Parathyroid adenoma (tissue), 2 donors: Measurements from ENCODE around the gene ODC1.

ENCODE experiments used
- H2AFZ ChIP-seq: fragments of 300-600 bp; sonication (generic); one replicate; pipeline ENCODE4 v1.7.0; 2017; ENCODE audit warnings: antibody characterized with exemption, mild to moderate bottlenecking
- H3K27ac ChIP-seq: fragments of 300-600 bp; sonication (generic); one replicate; pipeline ENCODE4 v1.7.0; 2017
- H3K27me3 ChIP-seq: fragments of 300-600 bp; sonication (generic); one replicate; pipeline ENCODE4 v1.7.0; 2017; ENCODE audit warnings: low read length; ENCODE audit not compliant: control insufficient read depth, insufficient read depth
- H3K36me3 ChIP-seq: fragments of 300-600 bp; sonication (generic); one replicate; pipeline ENCODE4 v1.7.0; 2017; ENCODE audit warnings: low read length; ENCODE audit not compliant: control insufficient read depth, insufficient read depth
- H3K4me1 ChIP-seq: fragments of 300-600 bp; sonication (generic); one replicate; pipeline ENCODE4 v1.7.0; 2017; ENCODE audit warnings: control low read depth
- H3K4me2 ChIP-seq: fragments of 300-600 bp; sonication (generic); one replicate; pipeline ENCODE4 v1.7.0; 2017; ENCODE audit warnings: low read length
- H3K4me3 ChIP-seq: fragments of 300-600 bp; sonication (generic); one replicate; pipeline ENCODE4 v1.7.0; 2017; ENCODE audit warnings: low read depth, low read length
- H3K79me2 ChIP-seq: fragments of 300-600 bp; sonication (generic); one replicate; pipeline ENCODE4 v1.7.0; 2017; ENCODE audit warnings: control low read depth
- H3K9ac ChIP-seq: fragments of 300-600 bp; sonication (generic); one replicate; pipeline ENCODE4 v1.7.0; 2017; ENCODE audit warnings: mild to moderate bottlenecking
- H3K9me3 ChIP-seq: fragments of 300-600 bp; sonication (generic); one replicate; pipeline ENCODE4 v1.7.0; 2017; ENCODE audit warnings: low read length; ENCODE audit not compliant: control insufficient read depth
- TF ChIP-seq, protein P1 (sequence below): fragments of 300-600 bp; sonication (generic); IDR thresholded peaks from one replicate; pipeline ENCODE4 v1.7.0; 2017; ENCODE audit warnings: antibody characterized with exemption, mild to moderate bottlenecking
- donor health status: primary hyperparathyroidism.

The ODC1 gene

DNA sequence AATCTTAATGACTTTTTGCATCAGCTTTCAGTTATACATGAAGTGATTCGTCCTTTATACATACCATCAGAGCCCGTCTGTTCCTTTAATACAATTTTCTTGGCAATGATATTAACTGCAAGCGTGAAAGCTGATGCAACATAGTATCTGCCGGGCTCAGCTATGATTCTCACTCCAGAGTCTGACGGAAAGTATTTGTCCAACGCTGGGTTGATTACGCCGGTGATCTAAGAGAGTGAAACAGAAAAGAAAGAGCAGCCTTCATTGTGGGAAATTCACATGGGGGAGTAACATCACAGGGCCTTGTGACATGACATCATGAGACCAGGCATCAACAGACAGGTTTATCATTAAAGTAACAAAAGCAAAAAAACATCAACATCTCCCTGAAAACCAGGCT lies 6.2 kb downstream of the ODC1 start:
- TF ChIP-seq, protein P1, sequence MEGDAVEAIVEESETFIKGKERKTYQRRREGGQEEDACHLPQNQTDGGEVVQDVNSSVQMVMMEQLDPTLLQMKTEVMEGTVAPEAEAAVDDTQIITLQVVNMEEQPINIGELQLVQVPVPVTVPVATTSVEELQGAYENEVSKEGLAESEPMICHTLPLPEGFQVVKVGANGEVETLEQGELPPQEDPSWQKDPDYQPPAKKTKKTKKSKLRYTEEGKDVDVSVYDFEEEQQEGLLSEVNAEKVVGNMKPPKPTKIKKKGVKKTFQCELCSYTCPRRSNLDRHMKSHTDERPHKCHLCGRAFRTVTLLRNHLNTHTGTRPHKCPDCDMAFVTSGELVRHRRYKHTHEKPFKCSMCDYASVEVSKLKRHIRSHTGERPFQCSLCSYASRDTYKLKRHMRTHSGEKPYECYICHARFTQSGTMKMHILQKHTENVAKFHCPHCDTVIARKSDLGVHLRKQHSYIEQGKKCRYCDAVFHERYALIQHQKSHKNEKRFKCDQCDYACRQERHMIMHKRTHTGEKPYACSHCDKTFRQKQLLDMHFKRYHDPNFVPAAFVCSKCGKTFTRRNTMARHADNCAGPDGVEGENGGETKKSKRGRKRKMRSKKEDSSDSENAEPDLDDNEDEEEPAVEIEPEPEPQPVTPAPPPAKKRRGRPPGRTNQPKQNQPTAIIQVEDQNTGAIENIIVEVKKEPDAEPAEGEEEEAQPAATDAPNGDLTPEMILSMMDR = no peak
- no peak overlapping the region for H3K9ac ChIP-seq
- no peak overlapping the region for H3K27ac ChIP-seq
- no peaks in the 10 kb centered on the region for H3K27me3 ChIP-seq
- H3K79me2 ChIP-seq = no peaks in the 10 kb centered on the region
- H3K4me1 ChIP-seq = peaks cover 17% of the 10 kb centered on the region
- no peaks in the 10 kb centered on the region for H3K36me3 ChIP-seq
- H3K4me3 ChIP-seq = no peak overlapping the region
- H3K4me2 ChIP-seq = no peak overlapping the region
- no peaks in the 10 kb centered on the region for H3K9me3 ChIP-seq
- no peak overlapping the region for H2AFZ ChIP-seq

DNA sequence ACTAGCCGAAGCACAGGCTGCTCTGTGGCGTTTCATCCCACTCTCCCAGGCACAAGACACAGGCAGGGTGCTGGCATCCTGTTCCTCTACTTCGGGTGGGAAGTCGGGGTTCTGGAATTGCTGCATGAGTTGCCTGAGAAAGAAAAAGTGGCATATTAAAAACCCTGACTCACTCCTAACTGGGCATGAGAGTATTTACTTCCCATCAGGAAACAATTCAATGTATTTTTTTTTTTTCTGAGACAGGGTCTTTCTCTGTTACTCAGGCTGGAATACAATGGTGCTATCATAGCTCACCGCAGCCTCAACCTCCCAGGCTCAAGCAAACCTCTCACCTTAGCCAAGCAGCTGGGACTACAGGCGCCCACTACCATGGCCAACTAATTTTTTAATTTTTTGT lies 7.4 kb downstream of the ODC1 start:
- no peak overlapping the region for H2AFZ ChIP-seq
- H3K4me3 ChIP-seq = no peak overlapping the region
- H3K36me3 ChIP-seq = no peaks in the 10 kb centered on the region

DNA sequence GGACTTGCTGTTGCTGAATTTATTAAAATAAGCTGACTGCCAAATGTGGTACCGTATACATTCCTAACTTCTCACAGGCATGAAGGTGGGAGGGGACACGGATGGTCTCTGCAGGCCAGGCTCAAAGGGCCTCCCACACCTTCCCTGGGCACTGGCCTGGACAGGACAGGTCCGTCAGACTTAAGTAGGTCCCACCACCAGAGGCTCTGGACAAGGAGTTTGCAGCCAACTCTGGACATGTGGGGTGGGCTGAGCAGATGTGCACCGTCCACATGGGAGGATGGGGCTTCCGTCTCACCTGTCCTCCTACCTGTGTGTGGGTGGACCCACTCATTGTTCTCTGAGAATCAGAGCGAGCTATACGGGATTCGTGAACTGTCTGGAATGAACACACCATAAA lies 8.2 kb downstream of the ODC1 start:
- H3K4me2 ChIP-seq = no peak overlapping the region
- no peaks in the 10 kb centered on the region for H3K9me3 ChIP-seq
- peaks cover 17% of the 10 kb centered on the region for H3K4me1 ChIP-seq
- H3K27ac ChIP-seq = no peak overlapping the region
- no peak overlapping the region for H3K4me3 ChIP-seq
- no peaks in the 10 kb centered on the region for H3K36me3 ChIP-seq
- TF ChIP-seq, protein P1 = no peak
- H2AFZ ChIP-seq = no peak overlapping the region
- no peak overlapping the region for H3K9ac ChIP-seq
- H3K79me2 ChIP-seq = no peaks in the 10 kb centered on the region
- no peaks in the 10 kb centered on the region for H3K27me3 ChIP-seq

More for the DNA sequence above, 7.4 kb downstream of the ODC1 start:
- TF ChIP-seq, protein P1 = no peak
- H3K27me3 ChIP-seq = no peaks in the 10 kb centered on the region
- H3K27ac ChIP-seq = no peak overlapping the region
- no peaks in the 10 kb centered on the region for H3K79me2 ChIP-seq
- H3K4me1 ChIP-seq = peaks cover 17% of the 10 kb centered on the region
- H3K9ac ChIP-seq = no peak overlapping the region
- H3K4me2 ChIP-seq = no peak overlapping the region
- H3K9me3 ChIP-seq = no peaks in the 10 kb centered on the region

DNA sequence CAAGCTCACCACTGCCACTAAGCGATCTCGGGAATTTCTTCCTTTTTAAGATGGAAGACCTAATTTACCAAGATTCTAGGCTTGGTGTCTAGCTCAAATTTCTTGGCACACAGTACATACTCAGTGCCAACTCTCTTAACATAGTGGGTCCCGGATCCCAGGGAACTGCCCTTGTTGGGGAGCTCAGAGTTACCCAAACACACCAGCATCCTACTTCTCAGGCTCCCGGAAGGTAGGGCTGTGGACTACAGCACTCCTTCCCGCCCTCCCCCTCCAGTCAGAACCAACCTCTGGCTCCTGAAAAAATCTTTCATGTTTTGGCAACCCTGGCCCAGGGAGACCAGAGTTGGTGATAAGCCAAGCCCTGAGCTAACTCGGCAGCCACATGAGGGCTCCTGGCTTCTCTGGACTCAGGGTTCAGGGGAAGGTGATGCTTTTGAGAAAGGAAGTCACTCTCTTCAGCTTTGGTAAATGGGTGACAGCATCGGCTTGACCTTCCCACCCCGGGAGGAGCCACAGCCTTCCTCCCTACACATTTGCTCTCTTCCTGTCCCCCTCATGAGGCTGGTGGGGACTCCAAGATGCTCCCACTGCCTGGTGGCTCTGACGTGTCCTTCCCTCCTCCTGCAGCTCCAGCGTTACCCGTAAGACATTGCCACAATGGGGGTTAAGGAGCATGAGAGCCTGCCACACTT lies 8.8 kb downstream of the ODC1 start:
- Histone ChIP-seq H2AFZ (no peak overlapping the region), H3K27ac (peak overlapping the region; percentile 43), H3K27me3 (no peaks in the 10 kb centered on the region), H3K4me1 (peaks cover 19% of the 10 kb centered on the region), H3K4me3 (no peak overlapping the region), H3K9me3 (no peaks in the 10 kb centered on the region), H3K4me2 (no peak overlapping the region), H3K9ac (no peak overlapping the region), H3K79me2 (no peaks in the 10 kb centered on the region), H3K36me3 (no peaks in the 10 kb centered on the region)
- TF ChIP-seq, protein P1 = peak; percentile 36

DNA sequence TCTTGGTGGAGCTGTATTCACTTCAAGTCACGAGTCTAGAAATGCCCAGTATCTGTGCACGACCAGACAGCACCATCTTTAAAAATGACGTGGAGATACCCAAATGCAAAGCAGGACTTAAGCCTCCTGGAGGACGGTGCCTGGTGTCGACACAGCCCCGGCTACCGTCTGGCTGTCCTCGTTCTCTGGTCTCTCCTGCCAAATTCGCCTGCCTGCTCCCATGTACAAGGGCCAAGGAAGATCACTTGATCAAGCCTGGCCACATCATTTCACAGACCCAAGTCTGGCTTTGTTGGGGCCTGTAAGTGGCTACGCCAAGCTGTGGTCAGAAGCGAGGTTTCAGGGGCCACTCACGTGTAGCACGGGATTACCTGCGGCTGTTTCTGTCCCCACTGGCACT lies 9.4 kb downstream of the ODC1 start:
- H3K4me3 ChIP-seq = no peak overlapping the region
- H3K27me3 ChIP-seq = no peaks in the 10 kb centered on the region
- H3K27ac ChIP-seq = no peak overlapping the region
- no peaks in the 10 kb centered on the region for H3K36me3 ChIP-seq
- peaks cover 19% of the 10 kb centered on the region for H3K4me1 ChIP-seq
- H2AFZ ChIP-seq = no peak overlapping the region
- no peaks in the 10 kb centered on the region for H3K9me3 ChIP-seq
- TF ChIP-seq, protein P1 = no peak
- no peak overlapping the region for H3K4me2 ChIP-seq
- no peak overlapping the region for H3K9ac ChIP-seq
- H3K79me2 ChIP-seq = no peaks in the 10 kb centered on the region
